HG03103 (cell line): ENCODE results near the gene LDLRAD4.

Source experiments
- ATAC-seq: cut with Tn5 transposase; IDR thresholded peaks from one replicate; pipeline ENCODE4 v1.9.1; 2021; ENCODE audit warnings: low read depth; ENCODE audit not compliant: unreplicated experiment

LDLRAD4 gene

GRCh38 chr18:13395577-13395976 is 177.0 kb downstream of the LDLRAD4 start:
- ATAC-seq: no peak

DNA sequence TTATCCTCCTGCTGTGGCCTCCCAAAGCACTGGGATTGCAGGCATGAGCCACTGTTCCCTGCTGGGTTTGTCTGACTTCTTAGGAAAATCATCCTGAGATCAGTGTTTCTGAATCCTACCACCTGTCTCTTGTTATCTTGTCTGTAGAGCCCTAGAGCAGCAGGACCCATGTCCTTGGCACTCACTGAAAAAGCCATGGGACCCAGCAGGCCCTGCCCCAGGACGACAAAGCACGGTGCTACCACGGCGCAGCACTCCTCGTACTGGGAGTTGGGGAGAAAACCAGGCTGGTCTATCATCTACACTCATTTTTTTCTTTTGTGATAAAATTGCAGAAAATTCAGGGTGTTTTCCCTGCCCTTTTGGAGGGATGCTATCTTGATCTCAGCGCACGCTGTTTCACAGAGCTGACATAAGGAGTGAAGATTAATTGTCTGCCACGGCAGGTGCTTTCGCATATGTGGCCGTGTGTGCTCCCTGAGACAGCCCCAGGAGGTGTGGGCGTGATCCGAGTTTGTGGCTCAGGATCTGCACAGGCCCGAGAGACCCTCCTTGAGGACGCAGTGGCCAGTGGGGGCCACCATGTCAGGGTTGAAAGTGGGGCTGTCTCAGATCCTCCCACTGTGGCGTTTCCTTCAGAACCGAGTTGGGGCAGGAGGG is 179.1 kb downstream of the LDLRAD4 start:
- ATAC-seq: no peak

DNA sequence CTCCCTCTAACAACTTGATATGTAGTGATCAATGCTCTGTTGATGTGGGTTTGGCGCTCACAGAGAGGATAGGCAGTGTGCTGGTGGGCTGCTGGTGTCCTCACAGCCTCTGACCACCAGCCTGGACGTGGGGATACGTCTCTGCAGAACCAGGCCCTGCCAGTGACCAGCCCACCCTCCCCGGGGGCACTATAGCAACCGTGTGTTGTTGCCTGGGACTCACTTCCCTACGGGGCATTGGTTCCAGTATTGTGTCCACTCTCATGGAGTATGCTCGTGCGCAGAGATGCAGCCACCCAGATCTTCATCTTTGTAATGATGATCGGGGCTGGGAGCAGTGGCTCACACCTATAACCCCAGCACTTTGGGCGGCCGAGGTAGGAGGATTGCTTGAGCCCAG is 180.1 kb downstream of the LDLRAD4 start:
- no peak for ATAC-seq

DNA sequence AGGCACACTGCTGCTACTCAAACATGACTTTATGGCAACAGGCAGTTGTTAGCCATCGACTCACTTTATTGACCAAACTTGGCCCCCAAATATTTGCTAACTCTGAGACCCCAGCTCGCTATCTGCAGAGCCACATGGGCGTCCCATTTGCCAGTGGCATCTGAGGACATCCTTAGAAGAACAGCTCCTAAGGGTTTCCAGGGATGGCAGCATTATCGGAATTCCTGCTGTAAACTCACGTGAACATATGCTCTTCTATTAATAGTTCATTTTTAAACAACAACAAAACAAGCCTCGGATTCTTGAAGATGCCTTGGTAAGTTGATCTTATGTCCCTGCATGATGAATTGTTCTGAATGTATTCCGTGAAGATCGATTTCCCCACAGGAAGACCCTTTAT is 181.0 kb downstream of the LDLRAD4 start:
- no peak for ATAC-seq

GRCh38 chr18:13400636-13401315 is 182.2 kb downstream of the LDLRAD4 start:
- no peak for ATAC-seq

DNA sequence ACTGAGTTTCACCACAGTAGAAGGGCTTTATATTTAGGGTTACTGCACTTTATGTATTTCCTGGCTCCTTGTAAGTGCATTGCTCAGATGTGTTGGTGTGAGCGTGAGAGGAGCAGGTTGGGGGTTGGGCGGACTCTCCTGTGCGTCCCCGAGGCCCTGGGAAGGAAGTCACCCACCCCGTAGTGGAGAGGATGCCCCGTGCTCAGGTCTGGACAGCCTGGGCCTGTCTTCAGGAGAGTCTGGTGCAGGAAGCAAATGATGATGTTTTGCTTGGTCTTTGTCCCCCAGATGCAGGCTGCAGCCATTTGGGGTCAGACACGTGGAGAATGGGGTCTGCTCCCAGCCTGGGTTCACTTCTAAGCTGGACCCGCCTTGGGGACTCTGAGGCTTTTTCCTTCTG is 182.8 kb downstream of the LDLRAD4 start:
- ATAC-seq: no peak

DNA sequence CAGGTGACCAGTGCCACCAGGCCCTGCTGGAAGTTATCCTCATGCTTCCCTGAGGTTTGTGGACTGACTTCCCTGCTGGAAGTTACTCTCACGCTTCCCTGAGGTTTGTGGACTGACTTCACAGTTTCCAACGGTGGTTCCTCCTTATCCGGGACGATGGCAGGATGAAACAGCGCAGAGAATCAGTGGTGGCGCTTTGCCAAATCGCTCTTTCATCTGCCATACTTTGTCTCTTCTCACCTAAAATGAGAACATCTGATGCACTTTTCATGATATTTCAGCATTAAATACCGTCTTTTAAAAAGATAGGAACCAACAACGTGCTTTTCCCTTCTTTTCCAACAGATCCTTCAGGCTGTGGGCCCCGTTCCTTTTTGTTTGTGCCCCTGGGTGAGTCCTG is 183.3 kb downstream of the LDLRAD4 start:
- ATAC-seq: no peak

GRCh38 chr18:13403786-13404549 is 185.4 kb downstream of the LDLRAD4 start:
- ATAC-seq: no peak

GRCh38 chr18:13405305-13406038 is 186.9 kb downstream of the LDLRAD4 start:
- ATAC-seq: no peak

DNA sequence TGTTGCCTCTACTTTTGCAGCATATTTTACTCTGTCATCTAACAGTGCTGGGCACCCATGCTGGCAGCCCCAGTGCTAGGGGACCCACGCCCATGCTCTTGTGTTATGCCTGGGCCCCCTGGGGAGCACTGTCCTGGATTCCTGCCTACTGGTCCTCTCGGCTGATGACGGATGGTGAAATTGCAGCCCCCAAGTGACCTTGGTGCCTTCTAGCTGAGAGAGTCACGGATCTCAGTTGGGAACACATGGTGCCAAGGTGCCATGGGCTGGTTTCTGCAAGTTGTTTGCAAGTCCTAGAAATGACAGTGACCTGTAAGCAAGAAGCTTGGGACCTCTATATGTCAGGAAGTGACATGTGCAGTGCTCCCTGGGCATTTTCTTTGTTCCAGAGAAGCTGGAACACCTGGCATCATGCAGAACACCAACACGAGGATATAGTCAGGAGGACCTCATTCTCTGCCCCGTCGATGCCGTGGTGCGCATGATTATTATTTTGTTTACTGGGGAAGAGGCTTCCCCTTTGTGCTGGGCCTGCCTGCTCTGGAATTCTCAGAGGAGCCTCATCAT is 187.6 kb downstream of the LDLRAD4 start:
- ATAC-seq: no peak

- ATAC-seq: no peak
Observed at GRCh38 chr18:13406736-13407135, 188.2 kb downstream of the LDLRAD4 start.

GRCh38 chr18:13407484-13407883 is 188.9 kb downstream of the LDLRAD4 start:
- ATAC-seq: no peak

GRCh38 chr18:13409026-13409425 is 190.5 kb downstream of the LDLRAD4 start:
- ATAC-seq: no peak

- ATAC-seq: no peak
Observed at GRCh38 chr18:13409997-13410396, 191.4 kb downstream of the LDLRAD4 start.

DNA sequence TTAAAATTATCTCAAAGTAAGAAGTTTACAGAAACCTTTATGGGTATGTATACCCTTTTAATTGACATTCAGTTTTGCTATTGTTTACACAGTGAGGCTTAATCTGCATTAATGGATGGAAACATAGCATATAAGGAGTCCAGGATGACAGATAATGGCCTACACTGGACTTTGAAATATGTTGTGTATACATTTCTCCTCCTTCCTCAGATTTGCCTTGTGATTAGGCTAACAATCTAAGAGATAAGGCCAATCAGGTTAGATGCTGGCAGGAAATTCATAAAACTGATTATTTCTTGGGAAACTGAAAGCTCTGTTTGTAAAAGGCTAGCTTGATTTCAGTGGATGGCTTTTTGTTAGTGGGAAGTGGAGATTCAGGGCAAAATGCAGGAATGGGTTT is 191.9 kb downstream of the LDLRAD4 start:
- no peak for ATAC-seq

DNA sequence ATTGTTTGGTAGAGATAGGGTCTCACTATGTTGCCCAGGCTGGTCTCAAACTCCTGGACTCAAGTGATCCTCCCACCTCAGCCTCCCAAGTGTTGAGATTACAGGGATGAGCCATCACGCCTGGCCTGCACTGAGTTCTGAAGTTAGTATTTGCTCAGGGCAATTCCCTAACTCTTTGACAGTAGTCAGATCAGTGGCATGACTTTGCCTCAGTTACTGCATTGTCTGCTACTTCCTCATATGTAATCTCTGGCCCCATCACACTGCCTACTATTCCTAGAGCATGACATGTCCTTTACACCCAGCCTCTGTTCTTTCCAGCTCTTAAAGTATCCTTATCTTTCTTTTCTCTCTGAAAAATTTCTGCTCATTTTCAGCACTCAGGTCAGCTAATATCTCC is 193.5 kb downstream of the LDLRAD4 start:
- ATAC-seq: no peak

- no peak for ATAC-seq
Observed at GRCh38 chr18:13412901-13413300, 194.3 kb downstream of the LDLRAD4 start.

- ATAC-seq: no peak
Observed at GRCh38 chr18:13414102-13414501, 195.5 kb downstream of the LDLRAD4 start.

DNA sequence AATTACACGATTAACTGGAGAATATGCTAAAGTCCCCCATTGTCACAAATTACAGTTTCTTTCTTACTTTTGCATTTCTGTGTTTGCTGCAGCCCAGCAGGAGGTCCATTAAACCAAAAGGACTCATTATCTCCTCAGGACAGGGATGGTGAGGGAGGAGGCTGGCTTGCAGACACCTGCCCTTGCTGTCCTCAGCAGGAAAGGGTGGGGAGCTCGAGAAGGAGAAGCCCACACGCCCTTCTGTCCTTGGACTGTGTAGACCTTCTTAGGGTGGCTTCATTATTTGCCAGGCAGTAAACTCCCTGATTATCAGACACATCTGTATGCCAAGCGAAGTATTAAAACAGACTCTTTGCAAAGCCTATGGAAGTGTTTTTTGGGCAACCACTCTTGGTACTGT is 196.0 kb downstream of the LDLRAD4 start:
- ATAC-seq: no peak

DNA sequence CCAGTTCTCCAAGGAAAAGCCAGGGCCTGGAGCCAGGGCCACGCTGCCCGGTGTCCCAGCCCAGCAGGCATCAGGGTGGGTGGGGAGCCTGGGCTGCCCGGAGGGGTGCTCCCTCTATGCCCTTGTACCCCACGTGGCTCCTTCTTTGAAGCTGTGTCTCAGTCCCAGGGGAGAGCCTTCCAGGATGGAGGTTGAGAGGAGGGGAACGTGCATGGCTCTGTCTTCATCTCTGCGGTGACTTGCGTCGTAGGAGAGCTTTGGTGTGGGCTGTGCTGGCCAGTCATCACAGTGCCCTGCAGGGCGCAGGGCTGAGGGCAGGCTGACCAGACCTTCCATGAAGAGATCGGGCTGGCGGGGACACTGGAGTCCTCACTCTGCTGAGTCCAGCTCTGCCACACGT is 197.2 kb downstream of the LDLRAD4 start:
- ATAC-seq: no peak

DNA sequence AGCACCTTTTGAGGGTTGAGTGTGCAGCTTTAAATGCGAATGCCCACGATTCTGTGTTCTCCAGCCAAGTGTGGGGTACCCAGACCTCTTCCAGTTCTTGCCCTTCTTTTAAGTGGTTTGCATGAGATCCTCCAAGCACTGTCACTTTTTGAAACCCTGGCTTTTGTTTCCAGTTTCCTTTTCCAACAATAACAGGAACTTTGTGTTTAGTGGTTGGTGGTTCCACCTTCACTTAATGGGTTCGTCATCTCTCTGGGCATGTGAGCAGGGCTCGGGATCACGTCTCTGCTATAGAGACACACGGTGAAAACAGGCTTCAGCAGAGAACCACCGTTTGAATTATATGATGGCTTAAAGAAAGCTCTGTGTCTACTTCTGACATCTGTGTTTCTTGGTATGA is 197.6 kb downstream of the LDLRAD4 start:
- no peak for ATAC-seq
